ENCODE results near the gene KCTD13. TPM values are rescaled to one million over a fixed set of nuclear protein-coding genes. Genes with fewer than 3 reads are reported as not detected.

KCTD13 gene
- total RNA-seq, 1 experiment from 2014 or later: 18.3 TPM

DNA sequence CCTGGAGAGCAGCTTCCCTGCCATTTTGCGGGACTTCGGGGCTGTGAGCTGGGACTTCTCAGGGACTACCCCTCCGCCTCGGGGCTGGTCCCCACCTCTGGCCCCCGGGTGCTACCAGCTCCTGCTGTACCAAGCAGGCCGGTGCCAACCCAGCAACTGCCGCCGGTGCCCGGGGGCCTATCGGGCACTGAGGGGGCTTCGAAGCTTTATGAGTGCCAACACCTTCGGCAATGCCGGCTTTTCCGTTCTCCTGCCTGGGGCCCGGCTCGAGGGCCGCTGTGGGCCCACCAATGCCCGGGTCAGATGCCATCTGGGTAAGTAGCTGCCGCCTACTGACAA is 24.4 kb downstream of the KCTD13 start:
- H2BK15ac ChIP-seq (ENCODE audit: low read depth, low read length): no peak overlapping the region
- no peak overlapping the region for H4K8ac ChIP-seq (replicated peaks; ENCODE audit: insufficient read length, low read depth, low read length)
- no peak overlapping the region for H2AK5ac ChIP-seq (ENCODE audit: insufficient read length, low read length)
- no peaks in the 10 kb centered on the region for H3K9me3 ChIP-seq (ENCODE audit: control insufficient read depth, low read depth, low read length)
- TF ChIP-seq, protein P1, sequence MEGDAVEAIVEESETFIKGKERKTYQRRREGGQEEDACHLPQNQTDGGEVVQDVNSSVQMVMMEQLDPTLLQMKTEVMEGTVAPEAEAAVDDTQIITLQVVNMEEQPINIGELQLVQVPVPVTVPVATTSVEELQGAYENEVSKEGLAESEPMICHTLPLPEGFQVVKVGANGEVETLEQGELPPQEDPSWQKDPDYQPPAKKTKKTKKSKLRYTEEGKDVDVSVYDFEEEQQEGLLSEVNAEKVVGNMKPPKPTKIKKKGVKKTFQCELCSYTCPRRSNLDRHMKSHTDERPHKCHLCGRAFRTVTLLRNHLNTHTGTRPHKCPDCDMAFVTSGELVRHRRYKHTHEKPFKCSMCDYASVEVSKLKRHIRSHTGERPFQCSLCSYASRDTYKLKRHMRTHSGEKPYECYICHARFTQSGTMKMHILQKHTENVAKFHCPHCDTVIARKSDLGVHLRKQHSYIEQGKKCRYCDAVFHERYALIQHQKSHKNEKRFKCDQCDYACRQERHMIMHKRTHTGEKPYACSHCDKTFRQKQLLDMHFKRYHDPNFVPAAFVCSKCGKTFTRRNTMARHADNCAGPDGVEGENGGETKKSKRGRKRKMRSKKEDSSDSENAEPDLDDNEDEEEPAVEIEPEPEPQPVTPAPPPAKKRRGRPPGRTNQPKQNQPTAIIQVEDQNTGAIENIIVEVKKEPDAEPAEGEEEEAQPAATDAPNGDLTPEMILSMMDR (conservative IDR thresholded peaks at IDR 0.05): no peak
- H3K4ac ChIP-seq (ENCODE audit: low read depth, low read length): no peak overlapping the region
- H3K27me3 ChIP-seq (ENCODE audit: insufficient read depth, low read length): no peaks in the 10 kb centered on the region
- no peak overlapping the region for H2AFZ ChIP-seq (ENCODE audit: low read length)
- no CpG with 5 or more reads among the region's 19 CpGs for WGBS (ENCODE audit: extremely low coverage, insufficient read length, low lambda C conversion rate)
- Mint-ChIP-seq H3K27ac (no peak overlapping the region), H3K4me1 (peaks cover 24 to 31% of the 10 kb centered on the region in 2 experiments), H3K27me3 (ENCODE audit: low read depth) (no peaks in the 10 kb centered on the region), H3K36me3 (ENCODE audit: insufficient read depth in 1 of 3, low read depth in 3 of 3) (peaks cover 15 to 22% (median 16%) of the 10 kb centered on the region in 3 experiments; a peak in 6 of 7 replicates), H3K9me3 (no peaks in the 10 kb centered on the region), H3K4me3 (peak overlapping the region; percentile 90 to 96)
- no peak for DNase-seq
- H3K56ac ChIP-seq (ENCODE audit: insufficient read length, low read depth, low read length): no peak overlapping the region
- H3K79me1 ChIP-seq (ENCODE audit: insufficient read depth, low read depth, low read length, poor library complexity, severe bottlenecking): peaks cover 3% of the 10 kb centered on the region
- H3K4me2 ChIP-seq (ENCODE audit: insufficient read depth, insufficient read length, low read length): peak overlapping the region; percentile 96
- H3T11ph ChIP-seq (ENCODE audit: low read length): no peak overlapping the region
- no peak overlapping the region for H4K5ac ChIP-seq (ENCODE audit: insufficient read length, low read depth, low read length)
- H2BK5ac ChIP-seq (ENCODE audit: insufficient read length, low read length): no peak overlapping the region
- H3K18ac ChIP-seq (ENCODE audit: insufficient read length, low read depth, low read length): no peak overlapping the region
- H3K9ac ChIP-seq (ENCODE audit: extremely low read depth, insufficient read length, low read length): no peak overlapping the region
- no peak overlapping the region for H2BK12ac ChIP-seq (ENCODE audit: insufficient read length, low read depth, low read length)
- H3K4me1 ChIP-seq (ENCODE audit: insufficient read depth, low read length): peaks cover 2% of the 10 kb centered on the region
- peaks cover 25% of the 10 kb centered on the region for H3K23me2 ChIP-seq (ENCODE audit: insufficient read length, low read depth, low read length, poor library complexity, severe bottlenecking)
- no peaks in the 10 kb centered on the region; the same call in 1 of the 2 replicates for H3K79me2 ChIP-seq (ENCODE audit: insufficient read depth, low read length)
- H3K14ac ChIP-seq (ENCODE audit: insufficient read depth, low read length): no peak overlapping the region
- H4K20me1 ChIP-seq (ENCODE audit: control insufficient read depth, insufficient read depth, insufficient read length): no peaks in the 10 kb centered on the region
- H3K23ac ChIP-seq (ENCODE audit: insufficient read length, low read depth, low read length): no peak overlapping the region
- no peak overlapping the region for H2BK20ac ChIP-seq (ENCODE audit: low read depth, low read length, poor library complexity, severe bottlenecking)
- no peak overlapping the region for H4K91ac ChIP-seq (ENCODE audit: insufficient read length, low read depth, low read length)
- no peak overlapping the region for H2BK120ac ChIP-seq (ENCODE audit: low read depth, low read length, poor library complexity, severe bottlenecking)
- H3K27ac ChIP-seq (ENCODE audit: insufficient read length, low read depth, low read length): no peak overlapping the region

Measured in H9 (cell line).